Muscle of arm (tissue), 12 donors: ENCODE measurements around the gene DOCK6. TPM values are rescaled to one million over a fixed set of nuclear protein-coding genes. Genes with fewer than 3 reads are reported as not detected.

Experiments
- DNase-seq: peaks from one replicate; pipeline ENCODE4 v3.0.0-alpha.2; 2013
- polyA plus RNA-seq, 12 donors: library from polyadenylated mRNA; unstranded; fragments of 120-200 nt; gene quantifications; one replicate each; pipeline ENCODE4 v1.2.1, GENCODE V29; 2013; ENCODE audit not compliant: insufficient read length in 12 of 12

DOCK6 gene
- polyA plus RNA-seq, 12 donors, result 23.7 to 53.7 (median 37.5) TPM; not detected in 1

DNA sequence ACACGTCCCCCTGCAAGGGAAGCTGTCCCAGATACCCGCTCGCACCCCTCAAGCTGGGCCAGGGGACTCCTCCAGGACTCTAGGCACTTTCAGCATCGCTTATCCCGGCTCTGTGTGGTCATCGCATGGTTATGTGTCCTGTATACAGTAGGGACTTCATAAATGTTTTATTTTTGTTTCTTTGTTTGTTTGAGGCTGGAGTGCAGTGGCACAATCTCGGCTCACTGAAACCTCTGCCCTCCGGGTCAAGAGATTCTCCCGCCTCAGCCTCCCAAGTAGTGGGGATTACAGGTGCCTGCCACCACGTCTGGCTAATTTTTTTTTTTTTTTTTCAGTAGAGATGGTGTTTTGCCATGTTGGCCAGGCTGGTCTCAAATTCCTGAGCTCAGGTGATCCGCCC lies 15.4 kb downstream of the DOCK6 start:
- no peak for DNase-seq

DNA sequence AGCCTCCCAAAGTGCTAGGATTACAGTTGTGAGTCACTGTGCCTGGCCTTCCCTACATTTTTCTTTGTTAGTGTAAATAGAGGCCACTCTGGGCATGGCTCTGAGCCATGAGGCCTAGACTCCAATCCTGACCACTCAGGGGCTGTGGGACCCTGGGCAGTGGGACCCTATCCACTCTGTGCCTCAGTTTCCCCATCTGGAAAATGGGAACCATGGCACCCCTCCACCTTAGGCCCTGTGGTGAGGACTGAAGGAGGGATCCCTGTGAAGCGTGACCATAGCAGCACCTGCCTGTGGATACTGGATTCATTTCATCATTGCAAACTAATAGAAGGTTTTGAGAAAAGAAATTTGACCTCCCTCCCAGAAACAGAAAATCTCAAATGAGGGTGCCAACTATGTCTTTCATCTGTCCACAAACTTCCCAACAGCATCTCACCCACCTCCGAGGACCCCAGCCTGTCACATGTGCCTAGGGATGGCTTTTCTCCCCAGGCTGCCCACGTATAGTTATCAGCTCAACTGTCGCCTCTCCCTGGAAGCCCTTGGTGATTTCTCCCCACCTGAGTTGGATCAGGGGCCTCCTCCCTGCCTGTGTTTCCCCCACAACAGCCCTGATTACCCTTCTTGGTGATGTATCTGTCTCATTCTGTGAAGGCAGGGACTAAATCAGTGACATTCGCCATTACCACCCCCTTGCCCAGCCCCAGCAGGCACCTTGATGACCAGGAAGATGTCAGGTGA lies 17.3 kb downstream of the DOCK6 start:
- no peak for DNase-seq

DNA sequence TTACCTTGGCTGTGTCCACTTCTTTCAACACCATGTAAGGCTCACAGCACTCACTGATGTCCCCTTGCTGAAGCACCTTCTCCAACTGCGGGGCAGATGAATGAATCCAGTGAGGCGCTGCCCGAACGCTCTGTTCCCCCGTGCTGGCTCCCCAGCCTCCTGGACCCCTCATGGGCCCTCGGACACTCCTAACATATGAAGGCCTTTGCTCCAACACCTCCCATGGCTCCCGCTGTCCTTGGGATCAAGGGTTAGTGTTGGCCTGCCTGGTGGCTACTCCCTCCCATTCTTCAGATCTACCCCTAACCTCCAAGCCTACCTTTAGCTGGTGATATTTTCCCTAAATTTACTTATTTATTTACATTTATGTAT lies 18.5 kb downstream of the DOCK6 start:
- no peak for DNase-seq

DNA sequence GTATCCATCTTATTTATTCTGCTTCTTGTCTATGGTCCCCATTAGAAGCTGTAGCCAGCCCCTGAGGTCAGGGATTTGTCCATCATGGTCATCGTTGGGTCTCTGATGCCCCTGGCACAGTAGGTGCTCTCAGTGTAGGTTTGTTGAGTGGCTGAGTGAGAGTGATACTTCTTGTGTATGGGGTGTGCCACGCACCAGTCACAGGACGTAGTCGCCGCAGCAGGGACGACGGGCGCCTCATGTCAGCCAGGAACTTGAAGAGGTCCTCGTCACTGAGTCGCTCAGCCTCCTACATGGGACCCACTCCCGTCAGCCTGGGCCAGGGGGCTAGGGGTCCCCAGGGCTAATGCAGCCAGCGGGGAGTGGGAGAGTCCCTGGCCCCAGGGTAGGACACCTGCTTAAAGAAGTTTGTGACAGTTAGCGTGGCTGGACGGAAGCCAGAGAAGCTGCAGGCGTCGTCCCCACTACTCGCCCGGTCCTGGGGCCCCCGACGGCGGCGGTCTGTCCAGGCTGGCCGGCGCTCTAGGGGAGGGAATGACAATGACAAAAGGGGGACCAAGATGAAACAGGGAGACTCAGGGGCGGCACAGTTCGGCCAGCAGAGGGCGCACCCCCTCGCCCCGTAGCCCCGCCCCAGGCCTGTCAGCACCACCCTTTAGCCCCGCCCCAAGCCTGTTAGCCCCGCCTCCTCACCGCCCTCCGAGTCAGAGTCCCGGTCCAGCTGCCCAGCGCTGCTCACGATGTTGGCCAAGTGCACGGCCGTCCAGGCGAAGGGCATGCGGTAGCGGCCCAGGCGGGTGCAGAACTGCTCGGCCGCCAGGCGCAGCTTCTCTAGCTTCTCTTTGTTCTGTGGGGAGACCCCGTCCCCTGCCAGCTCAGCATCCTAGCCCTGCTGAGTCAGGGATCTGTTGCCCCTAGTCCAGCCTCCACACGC lies 19.2 kb downstream of the DOCK6 start:
- peak; percentile 77 for DNase-seq

DNA sequence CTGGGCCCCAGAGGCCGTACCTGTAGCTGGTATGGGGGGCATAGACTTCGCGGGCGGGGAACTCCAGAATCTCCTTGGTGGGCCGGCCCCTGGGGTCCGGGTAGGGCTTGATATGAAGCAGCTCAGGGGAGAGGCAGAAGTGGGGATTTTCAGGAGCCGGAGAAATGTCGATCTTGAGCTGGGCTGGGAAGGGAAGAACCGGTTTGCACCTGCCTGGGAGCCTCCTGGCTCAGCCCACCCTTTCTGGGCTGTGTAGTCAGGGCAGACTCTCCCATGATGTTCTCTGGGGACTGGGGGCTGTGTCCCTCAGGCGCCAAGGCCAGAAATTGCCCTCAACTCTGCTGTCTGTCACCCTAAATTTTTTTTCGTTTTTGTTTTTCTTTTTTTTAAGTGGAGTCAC lies 20.3 kb downstream of the DOCK6 start:
- DNase-seq, result no peak

DNA sequence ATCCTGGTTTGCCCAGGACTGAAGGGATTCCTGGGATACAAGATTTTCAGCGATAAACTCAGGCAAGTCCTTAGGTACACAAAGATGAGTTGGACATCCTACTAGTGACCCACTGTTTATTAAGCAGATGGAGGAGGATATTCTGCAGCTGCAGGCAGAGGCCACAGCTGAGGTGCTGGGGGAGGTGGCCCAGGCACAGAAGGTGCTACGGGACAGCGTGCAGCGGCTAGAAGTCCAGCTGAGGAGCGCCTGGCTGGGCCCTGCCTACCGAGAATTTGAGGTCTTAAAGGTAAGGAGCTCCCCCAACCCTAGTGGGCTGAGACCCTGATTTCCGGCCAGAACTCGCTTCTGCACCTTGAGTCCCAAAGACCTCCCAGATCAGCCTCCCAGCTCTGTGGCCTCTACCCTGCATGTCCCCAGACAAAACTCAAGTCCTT lies 22.3 kb downstream of the DOCK6 start:
- DNase-seq, result no peak

DNA sequence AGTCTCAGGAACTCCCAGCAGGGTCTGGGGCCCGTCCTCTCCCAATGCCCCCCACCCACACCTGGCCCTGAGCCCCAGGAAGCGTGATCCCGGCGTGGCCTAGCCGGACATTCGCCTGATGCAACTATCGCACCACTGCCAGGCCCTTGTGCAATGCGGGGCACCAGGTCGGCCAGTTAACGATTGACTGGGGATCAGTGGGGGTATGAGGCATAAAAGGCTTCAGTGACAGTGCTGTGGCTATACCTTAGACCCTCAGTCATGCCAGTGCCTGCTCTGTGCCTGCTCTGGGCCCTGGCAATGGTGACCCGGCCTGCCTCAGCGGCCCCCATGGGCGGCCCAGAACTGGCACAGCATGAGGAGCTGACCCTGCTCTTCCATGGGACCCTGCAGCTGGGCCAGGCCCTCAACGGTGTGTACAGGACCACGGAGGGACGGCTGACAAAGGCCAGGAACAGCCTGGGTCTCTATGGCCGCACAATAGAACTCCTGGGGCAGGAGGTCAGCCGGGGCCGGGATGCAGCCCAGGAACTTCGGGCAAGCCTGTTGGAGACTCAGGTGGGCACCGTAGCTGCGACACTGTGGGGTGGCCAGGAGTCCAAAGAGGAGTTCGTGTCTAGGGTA lies 22.8 kb downstream of the DOCK6 start, which contains the start of gene ANGPTL8:
TSS of gene ANGPTL8 (plus strand) at position 243 of the 624 bp plus-strand sequence. CDS start at position 262, 19 bp downstream.
- no peak for DNase-seq

DNA sequence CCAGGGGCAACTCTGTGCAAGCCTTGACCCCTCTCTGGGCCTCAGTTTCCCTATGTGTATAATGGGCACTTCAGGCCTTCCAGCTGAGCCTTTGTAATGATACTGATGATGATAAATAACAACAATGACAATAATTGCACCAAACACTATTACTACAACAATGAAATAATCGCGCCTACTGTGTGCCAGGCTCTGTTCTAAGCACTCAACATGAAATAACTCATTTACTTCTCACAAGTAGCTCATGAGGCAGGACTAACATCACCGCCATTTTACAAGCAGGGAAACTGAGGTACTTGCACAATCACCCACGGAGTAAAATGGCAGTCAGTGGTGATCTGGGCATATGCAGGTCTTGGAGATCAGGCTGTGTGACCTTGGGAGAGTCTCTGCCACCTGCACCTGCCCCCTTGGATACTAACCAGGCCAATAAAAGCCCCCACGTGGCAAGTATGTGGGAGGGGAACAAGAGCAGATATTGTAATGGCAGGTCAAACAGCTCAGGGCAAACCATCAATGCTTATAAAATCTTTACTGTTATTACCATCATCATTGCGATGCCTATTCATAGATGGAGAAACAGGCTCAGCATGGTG lies 23.4 kb downstream of the DOCK6 start:
- DNase-seq, result no peak

DNA sequence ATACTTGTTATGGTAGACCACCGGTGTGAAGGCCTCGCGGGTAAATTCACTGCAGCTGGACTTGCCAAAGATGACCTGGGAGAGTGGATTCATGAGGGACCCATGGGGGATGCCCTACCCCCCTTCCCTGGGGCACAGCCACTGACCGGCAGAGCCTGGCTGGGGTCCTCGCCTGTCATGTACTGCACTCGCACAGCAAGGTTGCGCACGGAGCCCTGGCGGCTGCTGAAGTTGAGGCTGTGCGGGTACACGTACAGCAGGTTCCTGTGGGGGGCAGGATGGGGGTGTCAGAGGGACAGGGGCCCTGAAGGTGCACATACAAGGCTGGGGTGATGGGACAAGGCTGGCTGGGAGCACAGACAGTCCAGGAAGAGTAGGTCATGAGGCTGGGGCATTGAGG lies 24.3 kb downstream of the DOCK6 start:
- no peak for DNase-seq

DNA sequence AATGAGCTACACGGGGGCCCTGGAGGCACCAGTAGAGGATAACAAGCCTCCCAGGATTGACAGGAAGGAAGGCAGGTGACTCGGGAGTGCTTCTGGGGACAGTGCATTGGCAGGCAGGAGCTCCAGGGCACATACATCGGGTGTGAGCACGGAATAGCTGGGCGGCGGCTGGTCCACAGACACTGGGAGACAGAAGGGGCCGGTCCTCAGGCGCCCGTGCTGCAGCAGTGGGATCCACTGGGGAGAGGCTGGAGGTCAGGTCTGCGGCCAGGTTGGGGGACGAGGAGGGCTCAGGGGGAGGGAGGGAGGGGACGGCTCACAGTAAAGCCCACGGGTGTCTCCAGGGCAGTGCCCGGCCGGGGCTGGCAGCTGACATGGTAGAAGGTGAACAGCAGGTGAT lies 25.0 kb downstream of the DOCK6 start:
- no peak for DNase-seq

DNA sequence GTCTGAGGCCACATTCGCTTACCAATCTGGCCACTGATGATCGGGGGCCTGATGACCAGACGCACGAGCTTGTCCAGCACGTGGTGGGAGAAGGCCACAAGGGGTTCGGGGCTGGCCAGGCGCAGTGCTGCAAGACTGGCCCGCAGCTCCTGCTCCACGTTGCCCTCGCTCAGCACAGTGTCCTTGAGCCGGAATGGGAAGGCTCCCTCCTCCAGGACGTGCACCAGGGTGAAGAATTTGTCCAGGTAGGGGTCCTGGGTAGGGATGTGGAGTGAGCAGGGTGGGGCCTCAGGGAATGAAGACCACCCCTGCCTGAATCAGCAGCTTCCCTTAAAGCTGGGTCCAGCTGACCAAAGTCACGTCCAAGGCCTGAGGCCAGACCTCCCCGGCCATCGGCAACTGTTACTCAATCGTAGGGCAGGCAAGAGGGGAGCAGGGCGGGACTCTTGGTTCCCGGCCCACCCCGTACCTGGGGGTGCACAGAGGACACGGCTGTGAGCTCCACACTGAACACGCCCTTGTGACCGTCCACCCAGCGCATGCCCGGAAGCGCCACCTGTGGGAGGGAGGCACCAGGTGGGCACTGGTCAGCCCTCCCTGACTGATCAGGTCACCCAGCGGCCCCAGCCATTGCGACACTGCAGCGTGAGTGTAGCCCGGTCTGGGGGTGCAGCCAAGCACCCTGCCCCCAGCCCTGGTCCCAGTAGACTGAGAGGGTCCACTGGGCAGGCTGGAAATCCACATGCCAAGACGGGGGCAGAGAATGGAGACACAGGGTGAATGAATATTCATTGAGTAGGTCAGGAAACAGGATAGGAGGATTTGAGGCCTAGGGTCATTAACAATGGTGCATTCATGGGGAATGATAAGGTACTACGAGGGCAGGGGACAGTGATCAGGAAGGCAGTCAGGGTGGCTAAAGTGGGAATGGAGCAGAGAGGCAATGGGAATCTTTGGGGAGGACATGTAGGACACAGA lies 25.7 kb downstream of the DOCK6 start:
- DNase-seq, result no peak

DNA sequence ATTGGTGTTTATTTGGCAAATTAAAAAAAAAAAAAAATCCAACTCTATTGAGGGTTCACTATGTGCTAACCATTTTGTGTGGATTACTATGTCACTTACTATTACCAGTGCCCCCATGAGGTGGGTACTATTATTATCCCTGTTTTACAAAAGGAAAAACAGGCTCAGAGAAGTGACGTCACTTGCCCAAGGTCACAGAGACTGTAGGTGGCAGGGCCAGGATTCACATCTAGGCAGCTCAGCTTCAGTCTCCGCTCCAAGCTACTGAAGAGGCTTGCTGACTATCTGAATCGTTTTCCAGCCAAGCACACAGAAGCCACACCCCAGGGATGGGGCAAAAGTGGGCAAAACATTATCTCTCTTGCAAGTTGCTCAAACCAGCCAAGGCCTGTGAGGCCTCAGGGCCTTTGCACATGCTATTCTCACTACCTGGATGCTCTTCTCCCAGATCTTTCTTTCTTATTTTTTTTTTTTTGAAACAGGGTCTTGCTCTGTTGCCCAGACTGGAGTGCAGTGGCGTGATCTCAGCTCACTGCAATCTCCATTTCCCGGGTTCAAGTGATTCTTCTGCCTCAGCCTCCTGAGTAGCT lies 27.7 kb downstream of the DOCK6 start:
- no peak for DNase-seq

DNA sequence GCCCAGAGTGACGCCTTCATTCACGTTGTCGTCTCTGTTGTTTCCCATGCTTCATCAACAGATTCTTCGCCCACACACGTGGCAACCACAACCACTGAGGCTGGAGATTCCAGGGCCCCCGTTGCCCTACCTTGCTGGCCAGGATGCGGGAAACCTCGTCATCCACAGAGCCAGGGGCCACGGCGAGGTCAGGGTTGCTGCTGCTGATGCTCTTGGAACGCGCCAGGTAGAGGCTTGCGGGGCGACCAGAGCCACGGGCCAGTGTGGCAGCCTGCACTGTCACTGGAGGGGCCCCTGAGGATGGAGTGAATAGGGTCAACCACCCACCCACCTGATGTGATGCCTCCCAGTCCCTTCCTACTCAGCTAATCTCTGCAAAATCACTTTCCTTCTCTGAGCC lies 29.3 kb downstream of the DOCK6 start:
- no peak for DNase-seq

DNA sequence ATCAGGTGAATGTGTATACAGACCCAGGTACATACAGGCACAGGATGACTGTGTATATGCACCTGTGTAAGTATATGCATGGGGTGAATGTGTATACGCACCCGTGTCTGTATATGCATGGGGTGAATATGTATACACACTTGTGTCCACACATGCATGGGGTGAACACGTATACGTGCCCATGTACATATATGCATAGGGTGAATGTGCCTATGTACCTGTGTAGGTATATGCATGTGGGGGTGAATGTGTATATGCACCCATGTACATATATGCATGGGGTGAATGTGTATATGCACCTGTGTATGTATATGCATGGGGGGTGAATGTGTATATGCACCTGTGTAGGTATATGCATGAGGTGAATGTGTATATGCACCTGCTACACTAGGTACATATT lies 29.8 kb downstream of the DOCK6 start:
- no peak for DNase-seq

DNA sequence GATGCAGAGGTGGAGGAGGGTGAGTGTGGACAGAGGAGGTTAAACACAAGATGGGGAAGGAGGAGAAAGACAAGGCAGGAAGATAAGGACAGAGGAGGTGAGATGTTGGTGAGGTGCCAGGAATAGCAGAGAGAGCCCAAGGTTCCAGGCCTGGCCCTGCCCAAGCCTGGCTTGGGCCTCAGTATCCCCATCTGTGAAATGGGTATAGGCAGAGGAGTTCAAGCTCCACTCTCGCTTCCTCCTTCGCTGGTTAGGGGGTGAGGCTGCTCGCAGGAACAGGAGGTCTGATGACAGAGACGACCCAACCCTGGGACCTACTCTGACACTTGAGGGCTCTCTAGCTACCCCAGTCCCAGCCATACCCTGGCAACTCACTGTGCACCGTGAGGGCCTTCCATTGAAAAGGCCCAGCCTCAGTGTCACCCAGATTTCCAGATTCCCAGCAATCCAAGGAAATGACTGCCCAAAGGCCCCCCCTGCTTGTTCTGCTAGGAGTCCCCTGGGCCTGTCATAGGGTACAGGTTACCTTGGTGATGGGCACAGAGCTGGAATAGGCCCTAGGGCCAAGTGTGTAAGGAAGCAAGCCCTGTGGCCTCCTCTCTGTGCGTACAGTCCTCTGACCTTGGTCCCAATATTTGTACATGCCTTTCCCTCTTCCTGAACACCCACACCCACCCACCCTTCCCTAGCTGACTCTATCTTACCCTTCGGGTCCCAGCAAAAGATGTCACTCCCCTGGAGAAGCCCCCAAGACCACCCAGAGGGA lies 31.5 kb downstream of the DOCK6 start:
- no peak for DNase-seq

DNA sequence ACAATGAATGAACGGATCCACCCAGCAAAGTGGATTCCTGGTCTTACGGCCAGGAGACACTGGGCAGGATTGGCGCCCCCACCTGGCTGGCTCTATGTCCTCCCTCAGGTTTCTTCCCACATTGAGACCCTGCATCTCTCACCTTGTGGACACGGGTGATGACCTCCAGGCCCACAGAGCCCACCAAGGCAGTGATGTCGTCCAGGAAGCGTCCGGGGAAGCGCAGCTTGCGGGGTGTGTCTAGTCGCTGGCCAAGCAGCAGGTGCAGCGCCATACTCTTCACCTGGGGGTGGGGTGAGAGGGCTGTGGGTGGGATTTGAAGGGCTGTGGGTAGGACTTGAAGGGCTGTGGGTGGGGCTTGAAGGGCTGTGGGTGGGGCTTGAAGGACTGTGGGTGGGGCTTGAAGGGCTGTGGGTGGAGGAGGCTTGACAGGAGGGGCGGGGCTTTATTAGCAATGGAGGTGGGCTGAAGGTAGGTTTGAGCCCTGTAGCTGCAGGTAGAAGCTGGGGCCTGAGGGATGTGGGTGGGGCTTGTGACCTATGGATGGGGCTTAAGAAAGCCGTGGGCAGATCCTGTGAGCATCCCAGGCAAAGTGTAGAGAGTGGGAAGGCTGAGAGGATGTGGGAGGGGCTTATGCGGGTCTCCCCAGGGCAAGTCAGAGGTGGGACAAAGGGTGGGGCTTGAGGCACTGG lies 35.0 kb downstream of the DOCK6 start:
- DNase-seq, result no peak

DNA sequence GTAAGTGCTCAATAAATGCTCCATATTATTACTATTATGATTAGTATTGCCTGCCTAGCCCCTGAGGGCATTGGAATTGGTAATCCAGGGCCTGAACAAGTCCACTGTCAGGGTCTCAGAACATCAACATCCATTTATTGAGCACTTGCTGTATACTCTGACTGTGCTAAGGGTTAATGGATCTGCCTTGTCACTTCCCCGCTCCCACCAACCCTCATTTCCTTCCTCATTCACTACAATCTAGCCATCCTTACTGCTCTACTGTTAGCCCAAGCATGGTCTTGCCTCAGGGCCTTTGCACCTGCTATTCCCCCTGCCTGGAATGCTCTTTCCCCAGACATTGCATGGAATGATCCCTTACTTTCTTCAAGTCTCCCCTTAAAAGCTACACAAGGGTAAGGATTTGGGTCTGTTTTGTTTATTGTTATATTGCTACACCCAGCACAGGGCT lies 35.6 kb downstream of the DOCK6 start:
- no peak for DNase-seq

DNA sequence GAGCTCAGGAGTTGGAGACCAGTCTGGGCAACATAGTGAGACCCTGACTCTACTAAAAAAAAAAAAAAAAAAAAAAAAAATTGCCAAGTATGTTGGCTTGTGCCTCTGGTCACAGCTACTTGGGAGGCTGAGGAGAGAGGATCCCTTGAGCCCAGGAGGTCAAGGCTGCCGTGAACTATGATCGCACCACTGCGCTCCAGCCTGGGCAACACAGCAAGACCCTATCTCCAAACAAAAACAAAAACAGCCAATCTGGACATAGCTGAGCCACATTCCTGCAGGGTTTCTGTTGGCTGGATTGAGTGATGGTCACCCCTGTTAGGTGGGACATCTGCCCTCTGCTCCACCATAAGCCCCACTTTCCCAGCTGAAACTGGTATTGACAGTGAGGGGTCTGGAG lies 36.5 kb downstream of the DOCK6 start:
- no peak for DNase-seq

DNA sequence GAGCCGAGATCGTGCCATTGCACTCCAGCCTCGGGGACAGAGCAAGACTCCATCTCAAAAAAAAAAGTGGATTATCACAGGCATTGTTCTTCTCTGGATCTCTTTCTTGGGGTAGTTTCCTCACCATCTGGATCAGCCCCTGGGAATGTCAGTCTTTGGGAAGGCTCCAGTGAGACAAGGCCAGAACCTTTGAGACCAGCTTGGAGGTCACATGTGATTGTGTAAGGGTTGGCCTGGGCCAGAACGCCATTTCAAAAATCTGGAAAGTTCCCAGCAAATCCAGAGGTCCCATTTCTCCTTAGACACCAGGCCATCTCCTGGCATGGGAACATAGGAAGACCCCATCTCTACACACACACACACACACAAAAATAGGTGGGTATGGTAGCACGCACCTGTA lies 37.2 kb downstream of the DOCK6 start:
- DNase-seq, result no peak
